Urothelium cell line (cell line): ENCODE measurements around the gene ELL.

Source experiments
- DNase-seq: peaks from one replicate; pipeline ENCODE4 v3.0.0; 2011; ENCODE audit warnings: low spot score, mixed read lengths
- FAIRE-seq: peaks from 2 replicates; lab custom pipeline; 2011; peaks lifted over from hg19 to GRCh38; lab: Jason Lieb, UNC

Gene ELL

GRCh38 chr19:18506101-18506930, 15.6 kb downstream of the ELL start:
- DNase-seq, result no peak
- FAIRE-seq, result no peak

- no peak for DNase-seq
- FAIRE-seq, result no peak
These were observed 16.8 kb downstream of the ELL start for GRCh38 chr19:18504886-18505610.

DNA sequence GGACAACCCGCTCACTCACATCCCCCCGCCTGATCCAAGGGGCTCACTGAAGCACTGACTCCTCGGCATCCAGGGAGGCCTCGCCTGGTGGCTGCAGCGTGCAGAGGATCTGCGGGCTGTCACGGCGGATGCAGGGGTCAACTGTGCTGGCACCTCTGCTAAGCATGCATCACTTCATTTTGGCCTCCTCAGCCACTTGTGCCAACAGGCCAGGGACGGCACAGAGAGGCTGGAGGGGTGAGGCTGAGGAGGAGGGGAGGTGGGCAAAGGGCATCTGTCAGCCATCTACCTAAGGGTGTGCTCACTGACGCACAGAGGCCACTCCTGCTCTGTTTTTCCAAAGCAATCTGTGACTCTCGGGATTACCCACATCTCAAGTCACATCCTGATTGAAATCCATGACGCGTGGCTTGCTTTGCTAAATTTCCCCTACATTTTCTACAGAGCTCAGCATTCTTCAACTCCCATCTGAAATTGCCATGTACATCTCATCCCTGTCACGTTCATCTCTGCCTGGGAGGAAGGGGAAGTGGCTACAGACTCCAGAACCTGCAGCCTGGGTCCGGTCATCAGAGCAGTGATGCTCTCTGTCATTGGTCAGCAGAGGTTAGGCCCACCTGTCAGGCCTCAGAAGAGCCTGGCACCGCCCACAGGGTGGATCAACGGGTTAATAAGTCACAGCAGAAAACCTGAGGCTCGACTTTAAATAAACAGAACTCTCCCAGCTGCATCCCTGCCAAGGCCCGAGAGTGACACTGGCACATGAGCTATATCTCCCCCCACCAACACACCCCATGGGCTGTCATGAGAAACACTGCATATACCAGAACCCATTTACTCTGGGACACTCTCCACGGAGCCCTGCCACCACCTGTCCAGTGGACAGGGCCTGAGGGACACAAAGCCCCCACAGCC, 17.6 kb downstream of the ELL start:
- DNase-seq (no peak), FAIRE-seq (no peak)

- DNase-seq (no peak), FAIRE-seq (no peak)
These were observed 18.4 kb downstream of the ELL start for GRCh38 chr19:18503337-18503970.

DNA sequence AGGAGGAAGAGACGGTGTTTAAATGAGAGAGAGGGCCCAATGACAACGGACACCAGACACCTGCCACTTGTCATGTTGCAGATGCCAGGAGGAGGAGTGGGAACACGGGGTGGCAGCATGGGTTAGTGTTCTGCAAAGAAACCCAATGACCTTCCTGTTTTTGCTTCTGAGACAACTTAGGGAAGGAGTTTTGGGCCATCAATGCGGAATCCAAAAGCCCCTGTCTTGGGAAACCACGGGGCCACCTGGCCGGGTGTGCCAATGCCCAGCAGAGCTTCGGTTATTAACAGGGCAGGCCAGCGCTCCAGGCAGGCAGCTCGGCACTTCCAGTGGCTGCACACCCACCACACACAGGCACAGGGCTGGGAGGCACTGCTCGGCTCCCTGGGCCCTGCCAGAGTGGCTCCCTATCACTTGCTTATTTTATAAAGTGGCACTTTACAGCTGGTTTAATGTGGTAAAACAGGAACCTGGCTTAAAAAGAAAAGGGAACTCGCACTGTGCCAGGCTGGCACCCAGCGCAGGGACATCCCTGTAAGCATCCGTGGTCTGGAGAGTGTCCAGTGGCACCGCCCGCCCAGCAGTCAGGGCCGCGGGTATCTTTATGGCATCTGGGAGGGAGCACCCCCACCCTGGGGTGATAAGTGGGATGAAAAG, 19.1 kb downstream of the ELL start:
- FAIRE-seq, result no peak
- no peak for DNase-seq

GRCh38 chr19:18502246-18502637, 19.6 kb downstream of the ELL start:
- DNase-seq (no peak), FAIRE-seq (no peak)

GRCh38 chr19:18501832-18502231, 20.0 kb downstream of the ELL start:
- FAIRE-seq (no peak), DNase-seq (no peak)

- no peak for DNase-seq
- FAIRE-seq, result no peak
These were observed 20.5 kb downstream of the ELL start for GRCh38 chr19:18501351-18501750.

DNA sequence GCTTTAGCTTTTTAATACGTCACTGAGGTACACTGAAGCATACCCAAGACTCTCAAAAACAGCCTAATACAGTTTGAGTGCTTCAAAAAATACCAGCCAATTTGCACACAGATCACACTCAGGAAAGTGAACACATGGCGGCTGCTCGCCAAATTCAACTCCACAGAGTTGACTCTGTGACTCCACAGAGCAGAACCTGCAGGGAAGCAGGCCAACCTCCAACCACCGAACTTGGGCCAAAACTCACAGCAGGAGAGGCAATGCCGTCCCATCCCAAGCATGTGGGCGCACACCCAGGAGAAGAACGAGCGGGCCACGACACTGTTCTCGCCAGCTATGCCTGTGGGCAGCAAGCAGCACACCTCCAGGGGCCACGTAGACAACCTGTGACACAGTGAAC, 21.1 kb downstream of the ELL start:
- no peak for DNase-seq

DNA sequence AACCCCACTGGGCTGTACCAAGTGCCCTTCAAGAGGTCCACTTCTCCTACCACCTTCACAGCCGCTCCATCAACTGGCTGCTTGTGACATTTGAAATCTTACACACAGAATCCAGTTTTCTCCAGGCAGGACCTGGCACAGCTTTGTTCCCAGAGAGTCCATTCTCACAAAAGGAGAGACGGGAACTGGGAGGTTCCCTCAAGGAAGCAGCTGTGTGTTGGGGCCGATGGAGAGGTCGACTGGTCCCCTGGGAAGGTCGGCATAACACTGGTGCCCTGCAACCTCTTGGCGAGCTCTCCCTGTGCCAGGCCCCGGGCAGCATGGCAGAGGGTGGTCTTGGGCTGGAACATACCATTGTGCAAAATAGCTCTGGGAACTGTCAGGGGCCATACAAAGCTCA, 21.5 kb downstream of the ELL start:
- FAIRE-seq, result no peak
- DNase-seq, result no peak

More for the DNA sequence above, 21.1 kb downstream of the ELL start:
- FAIRE-seq, result no peak

DNA sequence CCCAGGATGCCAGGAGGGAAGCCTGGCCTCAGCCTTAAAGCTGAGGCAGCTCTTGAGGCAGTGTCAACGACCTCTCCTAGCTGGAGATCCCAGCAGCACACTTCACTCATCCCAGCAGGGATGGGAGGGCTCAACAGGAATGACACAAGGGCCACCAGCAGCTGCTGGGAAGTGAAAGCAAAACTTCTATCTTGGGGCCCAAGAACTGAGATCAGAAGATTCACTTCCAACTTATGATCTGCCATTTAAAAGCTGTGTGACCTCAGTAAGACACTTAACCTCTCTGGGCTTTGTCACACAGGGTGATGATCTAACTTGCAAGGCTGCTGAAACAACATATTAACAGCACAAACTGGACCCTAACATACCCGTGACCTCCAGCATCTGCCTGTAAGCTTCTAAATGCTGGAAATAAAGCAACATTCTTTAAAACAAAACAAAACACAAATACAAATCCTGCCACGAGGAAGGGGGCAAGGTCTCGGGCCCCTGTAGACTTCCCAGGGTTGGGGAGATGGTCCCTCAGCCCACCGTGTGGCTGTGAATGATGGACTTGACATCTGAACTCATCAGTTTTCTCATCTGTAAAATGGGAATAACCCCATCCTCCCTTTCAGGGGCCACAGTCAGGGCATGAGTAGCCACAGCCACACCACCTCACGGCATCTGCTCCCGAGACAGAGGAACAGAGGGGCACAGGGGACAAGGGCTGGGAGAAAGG, 22.7 kb downstream of the ELL start:
- DNase-seq, result no peak
- no peak for FAIRE-seq

DNA sequence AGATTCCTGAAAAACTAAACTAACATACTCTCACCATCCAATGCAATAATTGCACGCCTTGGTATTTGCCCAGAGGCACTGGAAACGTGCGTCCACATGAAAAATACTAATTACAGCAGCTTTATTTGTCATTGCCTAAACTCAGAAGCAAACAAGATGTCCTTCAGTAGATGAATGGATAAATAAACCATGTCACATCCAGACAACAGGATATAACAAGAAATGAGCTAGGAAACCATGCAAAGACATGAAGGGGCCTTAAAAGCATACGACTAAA, 25.0 kb downstream of the ELL start:
- DNase-seq (no peak), FAIRE-seq (no peak)

GRCh38 chr19:18496167-18496979, 25.5 kb downstream of the ELL start:
- FAIRE-seq (no peak), DNase-seq (peak; percentile 28)

DNA sequence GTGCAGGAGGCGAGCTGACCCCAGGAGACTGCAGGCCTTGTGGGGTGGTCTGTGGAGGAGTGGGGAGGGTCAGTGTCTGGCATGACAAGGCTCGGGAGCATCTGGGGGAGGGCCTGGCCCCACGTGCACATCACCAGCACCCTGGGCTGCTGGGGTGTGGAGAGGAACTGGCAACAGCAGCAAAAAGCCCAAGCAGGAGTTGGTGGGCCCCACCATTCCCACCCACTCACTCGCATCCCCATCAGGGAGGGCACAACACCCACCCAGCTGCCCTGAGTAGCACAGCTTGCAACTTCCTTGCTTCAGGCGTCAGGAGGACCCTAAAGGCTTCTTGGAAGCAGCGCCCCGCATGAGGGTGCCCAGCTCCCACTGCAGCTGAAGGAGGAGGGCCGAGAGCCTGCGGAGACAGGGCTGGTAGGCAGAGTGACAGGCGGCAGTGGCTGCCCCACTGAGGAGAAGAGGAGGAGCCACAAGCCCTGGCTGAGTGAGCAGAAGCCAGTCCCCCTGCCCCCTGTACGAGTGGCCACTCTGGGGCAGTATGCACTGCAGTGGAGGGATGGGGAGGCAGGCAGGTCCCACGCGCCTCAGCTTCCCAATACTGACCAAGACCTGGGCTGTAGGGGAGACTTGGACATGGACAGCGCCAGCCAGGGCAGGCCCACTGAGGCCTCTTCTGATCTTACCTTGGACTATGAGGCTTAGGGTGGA, 26.5 kb downstream of the ELL start:
- no peak for FAIRE-seq
- no peak for DNase-seq

- no peak for DNase-seq
These were observed 27.6 kb downstream of the ELL start for GRCh38 chr19:18494267-18494607.

GRCh38 chr19:18493440-18494266, 28.2 kb downstream of the ELL start:
- no peak for DNase-seq
- FAIRE-seq, result no peak

More at GRCh38 chr19:18494267-18494607, 27.6 kb downstream of the ELL start:
- FAIRE-seq, result no peak
